Measurements from ENCODE around the gene KCNMA1.

DNA sequence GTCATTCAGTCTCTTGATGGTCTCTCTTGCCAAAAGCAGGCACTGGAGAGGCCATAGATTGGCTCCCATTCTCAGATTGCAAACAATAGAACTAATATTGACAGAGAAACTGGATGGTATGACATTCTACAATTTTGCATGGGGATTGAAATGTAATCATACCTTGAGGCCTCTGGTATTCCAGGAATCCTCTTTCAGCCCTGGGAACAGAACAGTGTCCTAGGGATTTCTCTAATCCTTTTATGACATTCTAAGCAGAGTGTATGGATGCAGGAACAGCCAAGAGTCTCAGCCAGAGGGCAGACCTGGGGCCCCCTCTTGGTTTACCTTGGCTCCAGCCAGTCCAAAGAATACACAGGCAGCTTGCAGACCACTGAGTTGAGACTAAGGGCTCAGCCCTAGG is 206.4 kb downstream of the KCNMA1 start:
- TF ChIP-seq, protein P1, sequence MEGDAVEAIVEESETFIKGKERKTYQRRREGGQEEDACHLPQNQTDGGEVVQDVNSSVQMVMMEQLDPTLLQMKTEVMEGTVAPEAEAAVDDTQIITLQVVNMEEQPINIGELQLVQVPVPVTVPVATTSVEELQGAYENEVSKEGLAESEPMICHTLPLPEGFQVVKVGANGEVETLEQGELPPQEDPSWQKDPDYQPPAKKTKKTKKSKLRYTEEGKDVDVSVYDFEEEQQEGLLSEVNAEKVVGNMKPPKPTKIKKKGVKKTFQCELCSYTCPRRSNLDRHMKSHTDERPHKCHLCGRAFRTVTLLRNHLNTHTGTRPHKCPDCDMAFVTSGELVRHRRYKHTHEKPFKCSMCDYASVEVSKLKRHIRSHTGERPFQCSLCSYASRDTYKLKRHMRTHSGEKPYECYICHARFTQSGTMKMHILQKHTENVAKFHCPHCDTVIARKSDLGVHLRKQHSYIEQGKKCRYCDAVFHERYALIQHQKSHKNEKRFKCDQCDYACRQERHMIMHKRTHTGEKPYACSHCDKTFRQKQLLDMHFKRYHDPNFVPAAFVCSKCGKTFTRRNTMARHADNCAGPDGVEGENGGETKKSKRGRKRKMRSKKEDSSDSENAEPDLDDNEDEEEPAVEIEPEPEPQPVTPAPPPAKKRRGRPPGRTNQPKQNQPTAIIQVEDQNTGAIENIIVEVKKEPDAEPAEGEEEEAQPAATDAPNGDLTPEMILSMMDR (IDR thresholded peaks at IDR 0.05), result no peak
- no peak for TF ChIP-seq POLR2A (IDR thresholded peaks at IDR 0.05)
